Measurements from ENCODE around the gene GUCY2C.

GRCh38 chr12:14619741-14620501, 76.5 kb downstream of the GUCY2C start:
- no peak for TF ChIP-seq ZNF8 (CRISPR knock-in tag; IDR thresholded peaks at IDR 0.05)
- no peak for TF ChIP-seq POU6F1 (CRISPR knock-in tag; IDR thresholded peaks at IDR 0.05; ENCODE audit: borderline replicate concordance, low read depth)
- no peak for TF ChIP-seq ARNTL (CRISPR knock-in tag; IDR thresholded peaks at IDR 0.05; ENCODE audit: borderline replicate concordance, low read depth)
